BLaER1 (cell line): Measurements from ENCODE around the gene CMIP.

ENCODE experiments used
- H3K27ac ChIP-seq: shearing (Covaris generic); formaldehyde crosslinking; 2 replicates; pipeline ENCODE4 v1.8.1; 2022
- H3K27me3 ChIP-seq: shearing (Covaris generic); formaldehyde crosslinking; 2 replicates; pipeline ENCODE4 v1.8.1; 2022
- H3K36me3 ChIP-seq: shearing (Covaris generic); formaldehyde crosslinking; 2 replicates; pipeline ENCODE4 v1.8.1; 2022
- H3K4me1 ChIP-seq: shearing (Covaris generic); formaldehyde crosslinking; 2 replicates; pipeline ENCODE4 v1.8.1; 2022
- H3K4me2 ChIP-seq: shearing (Covaris generic); formaldehyde crosslinking; 2 replicates; pipeline ENCODE4 v1.8.1; 2022
- H3K4me3 ChIP-seq: shearing (Covaris generic); formaldehyde crosslinking; 2 replicates; pipeline ENCODE4 v1.8.1; 2022
- H3K9ac ChIP-seq: shearing (Covaris generic); formaldehyde crosslinking; 2 replicates; pipeline ENCODE4 v1.8.1; 2022
- H3K9me3 ChIP-seq: shearing (Covaris generic); formaldehyde crosslinking; 2 replicates; pipeline ENCODE4 v1.8.1; 2022
- H4K20me1 ChIP-seq: shearing (Covaris generic); formaldehyde crosslinking; 2 replicates; pipeline ENCODE4 v1.8.1; 2022
- Cebpa-rat ChIP-seq: shearing (Covaris generic); IDR thresholded peaks from 2 replicates; pipeline ENCODE4 v1.8.1; 2022

Gene CMIP

GRCh38 chr16:81696166-81696960 is 251.8 kb downstream of the CMIP start:
- peak overlapping the region; percentile 36; the same call in 1 of the 2 replicates for H3K9ac ChIP-seq
- peaks cover 91% of the 10 kb centered on the region for H3K36me3 ChIP-seq
- H3K9me3 ChIP-seq, result no peaks in the 10 kb centered on the region
- peak overlapping the region; percentile 54 for H3K27ac ChIP-seq
- peaks cover 64% of the 10 kb centered on the region for H3K4me1 ChIP-seq
- H4K20me1 ChIP-seq, result peaks cover 58% of the 10 kb centered on the region
- TF ChIP-seq Cebpa-rat, result no peak
- H3K4me2 ChIP-seq, result peak overlapping the region; percentile 63
- no peaks in the 10 kb centered on the region for H3K27me3 ChIP-seq
- no peak overlapping the region for H3K4me3 ChIP-seq

- no peaks in the 10 kb centered on the region for H3K9me3 ChIP-seq
- peak overlapping the region; percentile 54; the same call in 1 of the 2 replicates for H3K27ac ChIP-seq
- no peaks in the 10 kb centered on the region for H3K27me3 ChIP-seq
- H3K4me2 ChIP-seq, result peak overlapping the region; percentile 63
- peaks cover 91% of the 10 kb centered on the region for H3K36me3 ChIP-seq
- H4K20me1 ChIP-seq, result peaks cover 51% of the 10 kb centered on the region
- H3K4me3 ChIP-seq, result no peak overlapping the region
- H3K9ac ChIP-seq, result no peak overlapping the region
- TF ChIP-seq Cebpa-rat, result no peak
- peaks cover 64% of the 10 kb centered on the region for H3K4me1 ChIP-seq
Observed at GRCh38 chr16:81696961-81697615, 252.5 kb downstream of the CMIP start.

GRCh38 chr16:81697616-81698309 is 253.2 kb downstream of the CMIP start:
- Histone ChIP-seq H3K27me3 (no peaks in the 10 kb centered on the region), H3K4me3 (no peak overlapping the region), H3K9ac (no peak overlapping the region), H3K4me2 (no peak overlapping the region), H3K36me3 (peaks cover 91% of the 10 kb centered on the region), H3K9me3 (no peaks in the 10 kb centered on the region), H3K4me1 (peaks cover 64% of the 10 kb centered on the region), H3K27ac (no peak overlapping the region), H4K20me1 (peaks cover 44% of the 10 kb centered on the region)
- no peak for TF ChIP-seq Cebpa-rat

- no peak overlapping the region for H3K27ac ChIP-seq
- no peak for TF ChIP-seq Cebpa-rat
- no peak overlapping the region for H3K4me3 ChIP-seq
- H3K4me2 ChIP-seq, result no peak overlapping the region
- no peaks in the 10 kb centered on the region for H3K27me3 ChIP-seq
- H4K20me1 ChIP-seq, result peaks cover 41% of the 10 kb centered on the region
- no peak overlapping the region for H3K9ac ChIP-seq
- H3K9me3 ChIP-seq, result no peaks in the 10 kb centered on the region
- peaks cover 91% of the 10 kb centered on the region for H3K36me3 ChIP-seq
- H3K4me1 ChIP-seq, result peaks cover 64% of the 10 kb centered on the region
Observed at GRCh38 chr16:81698310-81698641, 253.7 kb downstream of the CMIP start.

GRCh38 chr16:81699596-81699995 is 255.0 kb downstream of the CMIP start:
- no peak overlapping the region for H3K4me3 ChIP-seq
- H3K4me1 ChIP-seq, result peaks cover 51% of the 10 kb centered on the region
- H3K27me3 ChIP-seq, result no peaks in the 10 kb centered on the region
- 0 out of 2 replicates have a peak overlapping the region, but pooled peaks have one; percentile 3 for H3K4me2 ChIP-seq
- no peaks in the 10 kb centered on the region for H3K9me3 ChIP-seq
- no peak for TF ChIP-seq Cebpa-rat
- no peak overlapping the region for H3K9ac ChIP-seq
- H4K20me1 ChIP-seq, result peaks cover 28% of the 10 kb centered on the region; the same call in 1 of the 2 replicates
- peaks cover 85% of the 10 kb centered on the region for H3K36me3 ChIP-seq
- 0 out of 2 replicates have a peak overlapping the region, but pooled peaks have one; percentile 19 for H3K27ac ChIP-seq

DNA sequence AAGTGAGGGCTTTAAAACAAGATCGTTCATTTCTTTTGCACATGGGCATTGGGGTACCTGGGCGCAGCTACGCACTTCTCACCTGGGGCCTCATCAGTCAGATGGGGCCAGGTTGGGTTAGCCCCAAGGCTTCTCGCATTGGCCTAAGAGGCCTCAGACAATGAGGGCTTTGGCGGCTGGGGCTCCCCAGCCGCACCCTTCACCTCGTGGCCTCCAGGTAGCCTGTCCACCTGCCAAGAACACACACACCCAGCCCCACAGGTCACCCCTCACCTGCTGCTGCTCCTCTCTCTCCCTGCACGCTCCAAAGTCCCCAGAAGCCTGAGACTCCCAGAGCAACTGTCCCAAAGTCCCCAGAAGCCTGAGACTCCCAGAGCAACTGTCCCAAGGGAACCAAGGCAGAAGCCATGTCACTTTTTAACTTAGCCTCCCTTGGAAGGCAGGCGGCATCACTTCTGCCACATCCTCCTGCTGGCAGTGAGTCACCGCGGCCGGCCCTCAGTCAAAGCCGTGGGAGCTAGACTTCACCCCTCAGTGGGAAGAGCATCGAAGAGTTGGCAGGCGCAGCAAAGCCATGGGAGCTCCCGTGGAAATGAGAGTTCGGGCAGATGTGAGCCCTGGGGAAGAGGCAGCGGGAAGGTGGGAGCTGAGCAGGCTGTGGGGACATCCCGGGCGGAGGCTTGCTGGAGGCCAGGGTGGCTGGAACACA is 255.6 kb downstream of the CMIP start:
- no peak overlapping the region for H3K9ac ChIP-seq
- no peaks in the 10 kb centered on the region for H3K9me3 ChIP-seq
- H4K20me1 ChIP-seq, result peaks cover 22% of the 10 kb centered on the region; the same call in 1 of the 2 replicates
- H3K4me2 ChIP-seq, result no peak overlapping the region
- TF ChIP-seq Cebpa-rat, result no peak
- H3K27ac ChIP-seq, result no peak overlapping the region
- no peak overlapping the region for H3K4me3 ChIP-seq
- peaks cover 87% of the 10 kb centered on the region for H3K36me3 ChIP-seq
- H3K27me3 ChIP-seq, result no peaks in the 10 kb centered on the region
- peaks cover 45% of the 10 kb centered on the region for H3K4me1 ChIP-seq

DNA sequence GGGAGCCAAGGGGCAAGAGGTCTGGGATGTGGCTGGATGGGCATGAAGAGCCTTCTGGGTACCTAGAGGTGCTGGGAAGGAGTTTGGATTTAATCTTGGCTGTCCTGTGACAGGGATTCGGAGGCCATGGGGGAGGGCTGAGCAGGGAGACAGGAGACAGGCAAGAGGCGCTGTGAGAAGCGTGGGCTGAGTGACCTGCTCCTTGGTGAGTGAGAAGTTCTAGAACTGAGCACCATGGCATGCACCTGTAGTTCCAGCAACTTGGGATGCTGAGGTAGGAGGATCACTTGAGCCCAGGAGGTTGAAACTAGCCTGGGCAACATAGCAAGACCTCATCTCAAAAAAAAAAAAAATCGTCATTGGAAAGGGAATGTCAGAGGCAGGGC is 256.2 kb downstream of the CMIP start:
- Histone ChIP-seq H3K4me3 (no peak overlapping the region), H3K9me3 (no peaks in the 10 kb centered on the region), H3K36me3 (peaks cover 87% of the 10 kb centered on the region), H4K20me1 (peaks cover 16% of the 10 kb centered on the region; the same call in 1 of the 2 replicates), H3K27me3 (no peaks in the 10 kb centered on the region), H3K4me2 (no peak overlapping the region), H3K9ac (no peak overlapping the region), H3K4me1 (peaks cover 40% of the 10 kb centered on the region), H3K27ac (no peak overlapping the region)
- no peak for TF ChIP-seq Cebpa-rat

DNA sequence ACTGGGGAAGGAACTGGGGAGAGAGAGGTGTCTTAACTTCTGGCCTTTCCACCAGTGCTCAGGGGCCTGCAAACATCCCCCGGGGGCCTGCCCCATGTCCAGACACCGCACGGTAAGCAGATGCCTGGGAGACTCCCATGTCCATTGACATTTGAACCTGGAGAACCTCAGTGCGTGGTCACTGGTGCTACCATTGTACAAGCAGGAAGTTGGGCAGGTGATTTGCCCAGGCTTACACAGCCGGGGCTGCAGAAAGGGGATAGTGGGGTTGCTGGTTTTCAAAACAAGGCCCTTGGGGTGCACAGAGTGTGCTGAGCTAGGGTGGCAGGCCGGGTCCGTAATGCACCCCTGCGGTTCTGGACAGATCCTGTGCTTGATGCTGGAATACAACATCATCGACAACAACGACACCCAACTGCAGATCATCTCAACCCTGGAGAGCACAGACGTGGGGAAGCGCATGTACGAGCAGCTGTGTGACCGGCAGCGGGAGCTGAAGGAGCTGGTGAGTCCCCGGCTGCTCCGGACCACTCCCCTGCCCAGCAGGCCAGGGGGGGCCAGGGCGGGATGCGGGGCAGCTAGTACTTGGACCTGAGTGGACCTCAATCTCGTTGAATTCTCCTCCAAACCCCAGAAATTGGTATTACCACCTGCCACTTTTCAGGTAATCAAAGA is 256.8 kb downstream of the CMIP start:
- Histone ChIP-seq H3K27me3 (no peaks in the 10 kb centered on the region), H3K4me3 (no peak overlapping the region), H3K4me1 (peaks cover 33% of the 10 kb centered on the region), H3K27ac (no peak overlapping the region), H4K20me1 (peaks cover 14% of the 10 kb centered on the region), H3K4me2 (no peak overlapping the region), H3K36me3 (peaks cover 92% of the 10 kb centered on the region), H3K9ac (no peak overlapping the region), H3K9me3 (no peaks in the 10 kb centered on the region)
- TF ChIP-seq Cebpa-rat, result no peak

GRCh38 chr16:81702506-81702905 is 257.9 kb downstream of the CMIP start:
- H3K4me1 ChIP-seq, result peaks cover 22% of the 10 kb centered on the region
- H3K27me3 ChIP-seq, result no peaks in the 10 kb centered on the region
- no peak overlapping the region for H3K4me2 ChIP-seq
- H3K27ac ChIP-seq, result no peak overlapping the region
- H3K9ac ChIP-seq, result no peak overlapping the region
- H3K9me3 ChIP-seq, result no peaks in the 10 kb centered on the region
- peaks cover 92% of the 10 kb centered on the region for H3K36me3 ChIP-seq
- TF ChIP-seq Cebpa-rat, result no peak
- peaks cover 7% of the 10 kb centered on the region; the same call in 1 of the 2 replicates for H4K20me1 ChIP-seq
- H3K4me3 ChIP-seq, result no peak overlapping the region
